A549 (cell line): ENCODE measurements around the gene BPIFB1. TPM values are rescaled to one million over a fixed set of nuclear protein-coding genes. Genes with fewer than 3 reads are reported as not detected.

Source experiments
- ATAC-seq, 2 experiments: fragments of 200-7000 bp in 1 of 2; fragments of >200 bp in 1 of 2; cut with Nextera tagmentation in 1 of 2; cut with Tn5 transposase in 1 of 2; 3 replicates each; pipeline versions ENCODE4 v1.8.0 to v1.9.1; 2018 to 2020; ENCODE audit warnings: mild to moderate bottlenecking in 1 of 2, moderate library complexity in 1 of 2
- CTCF ChIA-PET: fragments of 300-600 bp; sonication (Branson Sonifier 250); formaldehyde crosslinking; extraction: SDS; loops from one replicate; lab custom pipeline; 2021; ENCODE audit warnings: antibody characterized with exemption, inconsistent platforms; lab: Yijun Ruan, JAX
- POLR2A ChIA-PET: fragments of 350-600 bp; formaldehyde crosslinking; extraction: SDS; loops from one replicate; lab custom pipeline; 2021; ENCODE audit warnings: antibody characterized with exemption, inconsistent platforms; lab: Yijun Ruan, JAX
- DNase-seq, 2 experiments: peaks; one replicate each; pipeline versions ENCODE4 v3.0.0 to v3.0.0-alpha.2; 2011 to 2016; ENCODE audit warnings: low read depth in 1 of 2, low spot score in 1 of 2
- FAIRE-seq: peaks from 2 replicates; lab custom pipeline; 2011; peaks lifted over from hg19 to GRCh38; lab: Jason Lieb, UNC
- H3K27ac ChIP-seq, 2 experiments: fragments of >200 bp; sonication (Bioruptor Twin); formaldehyde crosslinking; 3 replicates each; pipeline ENCODE4 v1.5.1; 2016 to 2017
- H3K4me1 ChIP-seq: fragments of >200 bp; sonication (Bioruptor Twin); formaldehyde crosslinking; 3 replicates; pipeline ENCODE4 v1.6.1; 2016
- H3K4me2 ChIP-seq: fragments of >200 bp; sonication (Bioruptor Twin); formaldehyde crosslinking; 3 replicates; pipeline ENCODE4 v1.6.1; 2016
- H3K4me3 ChIP-seq: fragments of >200 bp; sonication (Bioruptor Twin); formaldehyde crosslinking; 3 replicates; pipeline ENCODE4 v1.5.1; 2016
- H3K9me3 ChIP-seq: fragments of >200 bp; sonication (Bioruptor Twin); formaldehyde crosslinking; 3 replicates; pipeline ENCODE4 v1.6.1; 2016
- ATOH8 ChIP-seq: fragments of 250-450 bp; sonication (Bioruptor Pico); IDR thresholded peaks from 2 replicates; pipeline ENCODE4 v1.5.0; 2020; ENCODE audit warnings: low read depth, mild to moderate bottlenecking, moderate library complexity
- BHLHE40 ChIP-seq: IDR thresholded peaks from 2 replicates; pipeline ENCODE4 v1.6.1; 2012; ENCODE audit warnings: low read depth, low read length, inconsistent platforms
- CBX2 ChIP-seq: fragments of 200-600 bp; sonication (generic); IDR thresholded peaks from 2 replicates; pipeline ENCODE4 v1.6.1; 2016; ENCODE audit warnings: low read depth, mild to moderate bottlenecking, borderline replicate concordance
- CBX8 ChIP-seq: fragments of 200-600 bp; sonication (generic); IDR thresholded peaks from 2 replicates; pipeline ENCODE4 v1.6.1; 2016
- CEBPB ChIP-seq, 2 experiments: fragments of >200 bp in 1 of 2; sonication (Bioruptor Twin) in 1 of 2; formaldehyde crosslinking in 1 of 2; IDR thresholded peaks; 2 replicates each; pipeline ENCODE4 v1.6.1; 2012 to 2016
- CHD2 ChIP-seq: fragments of 150-350 bp; IDR thresholded peaks from 2 replicates; pipeline ENCODE4 v1.6.1; 2014; ENCODE audit warnings: low read length; ENCODE audit not compliant: partially characterized antibody
- CTCF ChIP-seq: fragments of >200 bp; sonication (Bioruptor Twin); formaldehyde crosslinking; IDR thresholded peaks from 3 replicates; pipeline ENCODE4 v1.5.1; 2016
- EHF ChIP-seq: fragments of 250-450 bp; sonication (Bioruptor Pico); IDR thresholded peaks from 2 replicates; pipeline ENCODE4 v1.5.0; 2020; ENCODE audit warnings: mild to moderate bottlenecking
- EHMT2 ChIP-seq: fragments of 200-600 bp; sonication (generic); IDR thresholded peaks from 2 replicates; pipeline ENCODE4 v1.6.1; 2016; ENCODE audit warnings: antibody characterized with exemption, low read depth, mild to moderate bottlenecking, moderate library complexity
- ELK1 ChIP-seq: fragments of 150-350 bp; IDR thresholded peaks from 2 replicates; pipeline ENCODE4 v1.6.1; 2014; ENCODE audit warnings: low read depth, mild to moderate bottlenecking, low read length
- FOSB ChIP-seq: fragments of 250-450 bp; sonication (Bioruptor Pico); IDR thresholded peaks from 2 replicates; pipeline ENCODE4 v1.5.0; 2020; ENCODE audit warnings: mild to moderate bottlenecking, moderate library complexity
- FOSL2 ChIP-seq, 2 experiments: fragments of 450-650 bp in 1 of 2; fragments of >200 bp in 1 of 2; sonication (Bioruptor Twin) in 1 of 2; formaldehyde crosslinking; IDR thresholded peaks; 2 replicates each; pipeline versions ENCODE4 v1.5.0 to v1.6.1; 2016 to 2020; ENCODE audit warnings: mild to moderate bottlenecking in 1 of 2, moderate library complexity in 1 of 2
- FOXS1 ChIP-seq: fragments of 250-450 bp; sonication (Bioruptor Pico); IDR thresholded peaks from 2 replicates; pipeline ENCODE4 v1.5.0; 2020; ENCODE audit warnings: mild to moderate bottlenecking, moderate library complexity
- GATA3 ChIP-seq: IDR thresholded peaks from 2 replicates; pipeline ENCODE4 v1.6.1; 2012; ENCODE audit warnings: borderline replicate concordance
- HES2 ChIP-seq: fragments of >200 bp; sonication (Bioruptor Twin); formaldehyde crosslinking; IDR thresholded peaks from 2 replicates; pipeline ENCODE4 v1.6.1; 2016
- HOXA7 ChIP-seq: fragments of 250-450 bp; sonication (Bioruptor Pico); IDR thresholded peaks from 2 replicates; pipeline ENCODE4 v1.5.0; 2020; ENCODE audit warnings: mild to moderate bottlenecking, moderate library complexity
- JUNB ChIP-seq: fragments of >200 bp; sonication (Bioruptor Twin); formaldehyde crosslinking; IDR thresholded peaks from 2 replicates; pipeline ENCODE4 v1.6.1; 2016
- MAFK ChIP-seq: fragments of 450-650 bp; IDR thresholded peaks from 2 replicates; pipeline ENCODE4 v1.6.1; 2014; ENCODE audit not compliant: partially characterized antibody
- MAZ ChIP-seq: fragments of 150-350 bp; IDR thresholded peaks from 2 replicates; pipeline ENCODE4 v1.6.1; 2014; ENCODE audit warnings: antibody characterized with exemption, low read depth, low read length, borderline replicate concordance
- NPAS2 ChIP-seq: fragments of 250-450 bp; sonication (Bioruptor Pico); IDR thresholded peaks from 2 replicates; pipeline ENCODE4 v1.8.0; 2022; ENCODE audit warnings: mild to moderate bottlenecking, moderate library complexity, borderline replicate concordance
- NR3C1 ChIP-seq: fragments of >200 bp; sonication (Bioruptor Twin); formaldehyde crosslinking; IDR thresholded peaks from 3 replicates; pipeline ENCODE4 v1.6.1; 2017
- PHF8 ChIP-seq: fragments of 200-600 bp; sonication (generic); IDR thresholded peaks from 2 replicates; pipeline ENCODE4 v1.6.1; 2016; ENCODE audit warnings: low read depth, mild to moderate bottlenecking, antibody characterized with exemption, moderate library complexity, borderline replicate concordance
- POLR2AphosphoS2 ChIP-seq: conservative IDR thresholded peaks from 2 replicates; pipeline ENCODE4 v1.6.1; 2012; ENCODE audit warnings: low read length, improper control_type of control experiment, inconsistent platforms
- RCOR1 ChIP-seq: fragments of 150-350 bp; IDR thresholded peaks from 2 replicates; pipeline ENCODE4 v1.6.1; 2014; ENCODE audit warnings: antibody characterized with exemption, low read length, low read depth
- REST ChIP-seq: fragments of 200-600 bp; sonication (generic); IDR thresholded peaks from 2 replicates; pipeline ENCODE4 v1.6.1; 2016; ENCODE audit warnings: antibody characterized with exemption, mild to moderate bottlenecking, moderate library complexity
- RFX5 ChIP-seq: fragments of 450-650 bp; IDR thresholded peaks from 2 replicates; pipeline ENCODE4 v1.7.1; 2014; ENCODE audit warnings: antibody characterized with exemption, mild to moderate bottlenecking, moderate library complexity
- RNF2 ChIP-seq: fragments of 200-600 bp; sonication (generic); IDR thresholded peaks from 2 replicates; pipeline ENCODE4 v1.6.1; 2016; ENCODE audit warnings: low read depth, mild to moderate bottlenecking, antibody characterized with exemption, moderate library complexity, borderline replicate concordance
- SMC3 ChIP-seq: fragments of >200 bp; sonication (Bioruptor Twin); formaldehyde crosslinking; IDR thresholded peaks from 3 replicates; pipeline ENCODE4 v1.6.1; 2018; ENCODE audit warnings: inconsistent platforms
- TFCP2L1 ChIP-seq: fragments of 250-450 bp; sonication (Bioruptor Pico); IDR thresholded peaks from 2 replicates; pipeline ENCODE4 v1.5.0; 2021; ENCODE audit warnings: mild to moderate bottlenecking
- WGBS: methylation state at CpG from one replicate; pipeline ENCODE4 v1.1.6; 2017; ENCODE audit errors: missing lambda C conversion rate; 5-methylcytosine and 5-hydroxymethylcytosine counted together
- polyA plus RNA-seq, 4 experiments: library from polyadenylated mRNA; depleted of rRNA in 3 of 4; stranded (reverse); fragments of >200 nt; fragmentation: RNase III in 1 of 4; extraction: RNeasy Plus Mini Kit Qiagen cat#74134 plus additional on column Dnase treatment in 1 of 4; gene quantifications; 2 replicates in 3 of 4; 3 replicates in 1 of 4; pipeline ENCODE4 v1.2.3, GENCODE V29; 2011 to 2017

The BPIFB1 gene
- polyA plus RNA-seq, 2 of the 4 experiments (the other 2 are of a cell fraction): 0.18 TPM; not detected in 1

GRCh38 chr20:33305589-33306057 lies 22.6 kb downstream of the BPIFB1 start:
- 19% methylated on average over 3 of the region's 5 CpGs for WGBS
- H3K27ac ChIP-seq: 0 out of 6 replicates have a peak overlapping the region, but pooled peaks of 1 of the 2 experiments have one; percentile 35
- POLR2A ChIA-PET: no interaction called here
- peak in 1 of 2 experiments; percentile 35 for DNase-seq
- CTCF ChIA-PET: interaction anchor here (5.5 kb wide), 1 partner anchor 12 kb away, joined by 28 read pairs; no protein-coding TSS in a partner anchor
- no peaks in the 10 kb centered on the region for H3K9me3 ChIP-seq
- TF ChIP-seq SMC3 (no peak), CEBPB (IDR thresholded peaks at IDR 0.05) (no peak), MAZ (no peak), ATOH8 (CRISPR knock-in tag) (no peak), HES2 (no peak), CHD2 (no peak), EHF (no peak), MAFK (no peak), ELK1 (no peak), HOXA7 (CRISPR knock-in tag) (no peak), POLR2AphosphoS2 (no peak), FOSL2 (IDR thresholded peaks at IDR 0.05) (no peak), FOSL2 (CRISPR knock-in tag; IDR thresholded peaks at IDR 0.05) (no peak), JUNB (no peak), GATA3 (no peak), NPAS2 (no peak), CTCF (no peak)
- TF ChIP-seq, all 56 proteins: peak for 0
- ATAC-seq: no peak; a peak in 2 of 6 replicates
- H3K4me3 ChIP-seq: no peak overlapping the region
- peaks cover 7% of the 10 kb centered on the region for H3K4me1 ChIP-seq
- peak overlapping the region; percentile 37; the same call in 1 of the 3 replicates for H3K4me2 ChIP-seq
- FAIRE-seq: no peak

- no peak overlapping the region for H3K4me3 ChIP-seq
- no peak overlapping the region; the same call in 2 of the 3 replicates for H3K4me2 ChIP-seq
- FAIRE-seq (no peak), DNase-seq (no peak), ATAC-seq (no peak; a peak in 1 of 6 replicates)
- no peaks in the 10 kb centered on the region for H3K9me3 ChIP-seq
- 65% methylated on average over 3 of the region's 3 CpGs for WGBS
- CTCF ChIA-PET: interaction anchor here (5.5 kb wide), 1 partner anchor 13 kb away, joined by 28 read pairs; no protein-coding TSS in a partner anchor
- TF ChIP-seq REST (no peak), FOXS1 (CRISPR knock-in tag) (no peak), BHLHE40 (no peak), FOSL2 (IDR thresholded peaks at IDR 0.05) (no peak), FOSL2 (CRISPR knock-in tag; IDR thresholded peaks at IDR 0.05) (no peak), RNF2 (no peak), CBX8 (no peak), CBX2 (no peak), GATA3 (no peak), EHMT2 (no peak), TFCP2L1 (CRISPR knock-in tag) (no peak), HOXA7 (CRISPR knock-in tag) (no peak), FOSB (CRISPR knock-in tag) (no peak), NR3C1 (no peak), RCOR1 (no peak), ATOH8 (CRISPR knock-in tag) (no peak), RFX5 (no peak), PHF8 (no peak)
- POLR2A ChIA-PET: no interaction called here
- peaks cover 7% of the 10 kb centered on the region for H3K4me1 ChIP-seq
- H3K27ac ChIP-seq: no peak overlapping the region
These were observed 23.2 kb downstream of the BPIFB1 start for GRCh38 chr20:33306228-33306627.
